K562 (cell line): ENCODE results near the gene RBM17. TPM values are rescaled to one million over a fixed set of nuclear protein-coding genes. Genes with fewer than 3 reads are reported as not detected.
A peak's percentile ranks its signal among the peaks of the same experiment; 100 is the strongest.

Source experiments
- ATAC-seq: fragments of 200-7000 bp; cut with Tn5 transposase; 3 replicates; pipeline ENCODE4 v1.9.1; 2020; ENCODE audit warnings: moderate library complexity
- BruUV-seq: library from RNA; stranded (reverse); fragments of 400-500 nt; replicated peaks from 2 replicates; lab custom pipeline; 2021; lab: Mats Ljungman, UMichigan
- CTCF ChIA-PET: fragments of 300-600 bp; formaldehyde crosslinking; extraction: SDS; loops from one replicate; lab custom pipeline; 2021; ENCODE audit warnings: low intra/inter-chr PET ratio; lab: Yijun Ruan, JAX
- POLR2A ChIA-PET: fragments of 300-600, 350-650 bp; sonication (Branson Sonifier 250); formaldehyde crosslinking; extraction: SDS; loops from one replicate; lab custom pipeline; 2021; ENCODE audit warnings: antibody characterized with exemption, inconsistent platforms; lab: Yijun Ruan, JAX
- DNase-seq, 4 experiments: peaks; one replicate each; pipeline versions ENCODE4 v3.0.0 to v3.0.0-alpha.2; 2011 to 2018; ENCODE audit warnings: low spot score in 3 of 4, mixed read lengths in 3 of 4; ENCODE audit errors: extremely low read depth in 1 of 4
- FAIRE-seq: peaks from 2 replicates; lab custom pipeline; 2011; peaks lifted over from hg19 to GRCh38; lab: Jason Lieb, UNC
- H2AFZ ChIP-seq: 2 replicates; pipeline ENCODE4 v1.6.0; 2011; ENCODE audit warnings: low read depth, low read length, control low read depth, inconsistent platforms
- H3K27ac ChIP-seq: fragments of 200-600 bp; 3 replicates; pipeline ENCODE4 v1.8.0; 2011; ENCODE audit warnings: low read depth, mild to moderate bottlenecking, control low read depth, inconsistent platforms, low read length, moderate library complexity, mixed read lengths; ENCODE audit errors: extremely low read depth
- H3K27me3 ChIP-seq, 2 experiments: fragments of 300-600 bp in 1 of 2; 2 replicates in 1 of 2; 3 replicates in 1 of 2; pipeline versions ENCODE4 v1.6.0 to v1.8.0; 2011; ENCODE audit warnings: inconsistent platforms in 2 of 2, low read length in 2 of 2, mild to moderate bottlenecking in 1 of 2, mixed read lengths in 1 of 2, moderate library complexity in 1 of 2; ENCODE audit not compliant: control insufficient read depth in 2 of 2, insufficient read depth in 2 of 2
- H3K36me3 ChIP-seq: fragments of 300-600 bp; 3 replicates; pipeline ENCODE4 v1.8.0; 2011; ENCODE audit warnings: mild to moderate bottlenecking, low read length, inconsistent platforms; ENCODE audit not compliant: control insufficient read depth, insufficient read depth
- H3K4me1 ChIP-seq, 2 experiments: fragments of 200-600 bp in 1 of 2; replicated peaks in 1 of 2; 2 replicates in 1 of 2; 3 replicates in 1 of 2; pipeline versions ENCODE4 v1.5.1 to v1.8.0; 2011; ENCODE audit warnings: inconsistent platforms in 2 of 2, low read length in 2 of 2, mild to moderate bottlenecking in 1 of 2, mixed read lengths in 1 of 2, moderate library complexity in 1 of 2; ENCODE audit not compliant: control insufficient read depth in 2 of 2, insufficient read depth in 2 of 2
- H3K4me2 ChIP-seq: 2 replicates; pipeline ENCODE4 v1.6.1; 2011; ENCODE audit warnings: low read length, control low read depth, inconsistent platforms, mixed read lengths; ENCODE audit not compliant: insufficient read depth
- H3K4me3 ChIP-seq: fragments of 200-600 bp; sonication (generic), shearing (Covaris generic); 2 replicates; pipeline ENCODE4 v1.5.1; 2016; ENCODE audit warnings: control low read depth, inconsistent platforms
- H3K79me2 ChIP-seq: fragments of 200-600 bp; 3 replicates; pipeline ENCODE4 v1.8.0; 2011; ENCODE audit warnings: low read length, inconsistent platforms; ENCODE audit not compliant: control insufficient read depth, insufficient read depth
- H3K9ac ChIP-seq, 2 experiments: 2 replicates each; pipeline versions ENCODE4 v1.6.0 to v1.6.1; 2011; ENCODE audit warnings: low read depth in 2 of 2, low read length in 2 of 2, control low read depth in 1 of 2, inconsistent platforms in 1 of 2, mild to moderate bottlenecking in 1 of 2, mixed read lengths in 1 of 2; ENCODE audit not compliant: insufficient read depth in 1 of 2
- H3K9me1 ChIP-seq: one replicate; pipeline ENCODE4 v1.6.0; 2011; ENCODE audit warnings: inconsistent platforms, mild to moderate bottlenecking, low read length, moderate library complexity; ENCODE audit not compliant: control insufficient read depth, insufficient read depth
- H3K9me3 ChIP-seq: replicated peaks from 2 replicates; pipeline ENCODE4 v1.5.1; 2011; ENCODE audit warnings: low read depth, low read length, inconsistent platforms; ENCODE audit not compliant: control insufficient read depth, insufficient read depth
- H4K20me1 ChIP-seq: replicated peaks from 2 replicates; pipeline ENCODE4 v1.6.1; 2011; ENCODE audit warnings: low read length, inconsistent platforms, mixed read lengths; ENCODE audit not compliant: control insufficient read depth, insufficient read depth
- CHD4 ChIP-seq: fragments of 200-600 bp; sonication (generic); IDR thresholded peaks from 3 replicates; pipeline ENCODE4 v1.6.1; 2012; ENCODE audit warnings: low read depth, mild to moderate bottlenecking, mixed read lengths, low read length, inconsistent platforms; ENCODE audit not compliant: insufficient read depth, insufficient replicate concordance, poor library complexity, severe bottlenecking
- IFI16 ChIP-seq: fragments of 250-450 bp; sonication (Bioruptor Pico); IDR thresholded peaks from 2 replicates; pipeline ENCODE4 v2.1.2; 2022; ENCODE audit warnings: mild to moderate bottlenecking, inconsistent platforms
- KLF6 ChIP-seq: fragments of 250-450 bp; sonication (Bioruptor Pico); IDR thresholded peaks from 2 replicates; pipeline ENCODE4 v1.4.0; 2020; ENCODE audit warnings: mild to moderate bottlenecking, moderate library complexity, borderline replicate concordance
- SMAD1 ChIP-seq: fragments of 150-350 bp; IDR thresholded peaks from 2 replicates; pipeline ENCODE4 v1.6.1; 2014; ENCODE audit warnings: low read length, low read depth; ENCODE audit not compliant: partially characterized antibody
- SNRNP70 ChIP-seq: fragments of 200-400 bp; formaldehyde crosslinking; optimal IDR thresholded peaks from 2 replicates; pipeline ENCODE3; 2017; ENCODE audit warnings: low read depth, low read length
- YY1 ChIP-seq, 3 experiments: IDR thresholded peaks; 2 replicates each; pipeline ENCODE4 v1.6.1; 2011; ENCODE audit warnings: low read length in 2 of 3, mild to moderate bottlenecking in 2 of 3, moderate library complexity in 2 of 3, borderline replicate concordance in 1 of 3, control low read depth in 1 of 3, low read depth in 1 of 3; ENCODE audit not compliant: insufficient read depth in 3 of 3, insufficient replicate concordance in 2 of 3, control insufficient read depth in 1 of 3, insufficient read length in 1 of 3; ENCODE audit errors: extremely low read depth in 1 of 3
- ZNF639 ChIP-seq, 2 experiments: fragments of 200-800 bp in 1 of 2; sonication (Bioruptor generic) in 1 of 2; sonication (generic) in 1 of 2; formaldehyde crosslinking in 1 of 2; IDR thresholded peaks in 1 of 2; conservative IDR thresholded peaks in 1 of 2; 2 replicates each; pipeline versions ENCODE4 v1.5.0 to v1.6.1; 2016 to 2020; ENCODE audit warnings: missing compliant biosample characterization in 1 of 2, missing genetic modification characterization in 1 of 2, missing genetic modification reagents in 1 of 2
- ZNF717 ChIP-seq: fragments of 250-450 bp; sonication (Bioruptor Pico); IDR thresholded peaks from 2 replicates; pipeline ENCODE4 v1.5.0; 2021
- WGBS: fragments of 100-300 bp; shearing (Covaris generic); methylation state at CpG from one replicate; pipeline ENCODE4 v1.1.6; 2016; ENCODE audit warnings: low coverage, mixed read lengths; ENCODE audit not compliant: insufficient coverage; ENCODE audit errors: missing lambda C conversion rate; 5-methylcytosine and 5-hydroxymethylcytosine counted together
- in situ Hi-C: fragments of 300-500 bp; cut with MboI; formaldehyde crosslinking; loops from 4 replicates; pipeline ENCODE4 v1.15.0; 2018; ENCODE audit warnings: inconsistent platforms, mixed read lengths
- intact Hi-C: fragments of 100-400 bp; cut with micrococcal nuclease; formaldehyde crosslinking; loops from 2 replicates; pipeline ENCODE4 v1.14.2; 2022
- polyA plus RNA-seq, 8 experiments: library from polyadenylated mRNA; depleted of rRNA in 4 of 8; stranded (reverse) in 5 of 8; unstranded in 3 of 8; fragments of >200 nt; fragmentation: Nextera tagmentation in 2 of 8; fragmentation: Illumina TruSeq in 1 of 8; extraction: Ambion mirVana in 2 of 8; extraction: Trizol in 1 of 8; gene quantifications; 2 replicates each; pipeline versions ENCODE4 v1.2.1 to v1.2.3, GENCODE V29; 2011 to 2014; ENCODE audit warnings: inconsistent platforms in 1 of 8, missing spikeins in 1 of 8
- total RNA-seq, 7 experiments: library from RNA; depleted of rRNA in 6 of 7; stranded (reverse); fragments of >200 nt in 6 of 7; fragmentation: Illumina TruSeq in 2 of 7; extraction: Trizol in 2 of 7; gene quantifications; 2 replicates each; pipeline versions ENCODE4 v1.2.1 to v1.2.3, GENCODE V29; 2011 to 2021; ENCODE audit warnings: low replicate concordance in 1 of 7
- TF ChIP-seq, protein P1 (sequence below): fragments of 150-350 bp; conservative IDR thresholded peaks from 2 replicates; pipeline ENCODE4 v1.6.1; 2014; ENCODE audit warnings: low read length

The RBM17 gene
- total and polyA plus RNA-seq, 9 of the 15 experiments (the other 6 are each of a cell fraction or from before 2014, with no cell fraction given) = 23.6 to 217 (median 124) TPM

DNA sequence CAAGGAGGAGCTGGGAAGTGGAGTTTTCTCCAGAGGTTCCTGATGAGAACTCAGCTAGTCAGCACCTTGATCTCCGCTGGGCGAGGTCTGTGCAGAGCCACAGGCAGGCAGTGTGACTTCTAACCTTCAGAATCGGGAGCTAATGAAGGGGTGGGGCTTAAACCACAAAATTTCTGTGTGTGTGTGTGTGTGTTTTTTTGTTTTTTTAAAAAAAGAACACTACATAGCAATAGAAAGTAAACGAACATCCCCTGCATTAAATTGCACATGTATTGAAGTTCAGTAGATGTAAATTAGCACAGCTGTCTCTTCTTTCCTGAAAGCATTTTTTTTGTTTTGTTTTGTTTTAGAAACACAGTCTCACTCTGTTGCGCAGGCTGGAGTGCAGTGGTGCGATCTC, 46.2 kb downstream of the RBM17 start:
- H3K4me3 ChIP-seq = no peak overlapping the region
- FAIRE-seq (peak; percentile 26), ATAC-seq (peak; percentile 68), DNase-seq (no peak)
- in situ Hi-C loops (no loop called here), intact Hi-C loops (no loop called here)
- no peaks in the 10 kb centered on the region for H3K79me2 ChIP-seq
- H3K36me3 ChIP-seq = no peaks in the 10 kb centered on the region
- ChIA-PET POLR2A (interaction anchor here (0.5 to 1.3 kb wide), 4 partner anchors 9 to 176 kb away, joined by 3 to 10 read pairs (median 4); no protein-coding TSS in a partner anchor), CTCF (interaction anchor here (0.6 kb wide), 1 partner anchor 46 kb away, joined by 6 read pairs; no protein-coding TSS in a partner anchor)
- H3K9me3 ChIP-seq = no peaks in the 10 kb centered on the region
- no peaks in the 10 kb centered on the region; the same call in 1 of the 2 replicates for H4K20me1 ChIP-seq
- H2AFZ ChIP-seq = peak overlapping the region; percentile 44; the same call in 1 of the 2 replicates
- H3K4me2 ChIP-seq = no peak overlapping the region
- BruUV-seq = no TSS peak
- no peaks in the 10 kb centered on the region for H3K9me1 ChIP-seq
- H3K4me1 ChIP-seq = peaks cover 6 to 11% of the 10 kb centered on the region in 2 experiments; a peak in 3 of 5 replicates
- no peak overlapping the region for H3K27ac ChIP-seq
- peaks cover 39 to 73% of the 10 kb centered on the region in 2 experiments for H3K27me3 ChIP-seq
- 10% methylated on average over 6 of the region's 6 CpGs for WGBS
- peak overlapping the region in 1 of 2 experiments; percentile 24; a peak in 2 of 4 replicates for H3K9ac ChIP-seq
- TF ChIP-seq CHD4 (no peak), ZNF717 (no peak), KLF6 (CRISPR knock-in tag) (no peak), SNRNP70 (no peak), IFI16 (CRISPR knock-in tag) (no peak), YY1 (IDR thresholded peaks at IDR 0.05; ENCODE audit: borderline replicate concordance in 1 of 3, control insufficient read depth in 1 of 3, extremely low read depth in 1 of 3, insufficient read depth in 3 of 3, insufficient read length in 1 of 3, insufficient replicate concordance in 2 of 3, low read depth in 1 of 3, low read length in 2 of 3) (no peak), SMAD1 (no peak), ZNF639 (CRISPR knock-in tag; conservative IDR thresholded peaks at IDR 0.05 in 1 of 2, IDR thresholded peaks at IDR 0.05 in 1 of 2) (no peak)
- TF ChIP-seq, protein P1, sequence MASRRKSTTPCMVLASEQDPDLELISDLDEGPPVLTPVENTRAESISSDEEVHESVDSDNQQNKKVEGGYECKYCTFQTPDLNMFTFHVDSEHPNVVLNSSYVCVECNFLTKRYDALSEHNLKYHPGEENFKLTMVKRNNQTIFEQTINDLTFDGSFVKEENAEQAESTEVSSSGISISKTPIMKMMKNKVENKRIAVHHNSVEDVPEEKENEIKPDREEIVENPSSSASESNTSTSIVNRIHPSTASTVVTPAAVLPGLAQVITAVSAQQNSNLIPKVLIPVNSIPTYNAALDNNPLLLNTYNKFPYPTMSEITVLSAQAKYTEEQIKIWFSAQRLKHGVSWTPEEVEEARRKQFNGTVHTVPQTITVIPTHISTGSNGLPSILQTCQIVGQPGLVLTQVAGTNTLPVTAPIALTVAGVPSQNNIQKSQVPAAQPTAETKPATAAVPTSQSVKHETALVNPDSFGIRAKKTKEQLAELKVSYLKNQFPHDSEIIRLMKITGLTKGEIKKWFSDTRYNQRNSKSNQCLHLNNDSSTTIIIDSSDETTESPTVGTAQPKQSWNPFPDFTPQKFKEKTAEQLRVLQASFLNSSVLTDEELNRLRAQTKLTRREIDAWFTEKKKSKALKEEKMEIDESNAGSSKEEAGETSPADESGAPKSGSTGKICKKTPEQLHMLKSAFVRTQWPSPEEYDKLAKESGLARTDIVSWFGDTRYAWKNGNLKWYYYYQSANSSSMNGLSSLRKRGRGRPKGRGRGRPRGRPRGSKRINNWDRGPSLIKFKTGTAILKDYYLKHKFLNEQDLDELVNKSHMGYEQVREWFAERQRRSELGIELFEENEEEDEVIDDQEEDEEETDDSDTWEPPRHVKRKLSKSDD = no peak
